Measurements from ENCODE around the gene GNA15. TPM values are rescaled to one million over a fixed set of nuclear protein-coding genes. Genes with fewer than 3 reads are reported as not detected.

The GNA15 gene
- total RNA-seq, 4 donors from 2014 or later, result 1.2 to 7.2 (median 2.9) TPM

GRCh38 chr19:3131168-3131567 is 4.7 kb upstream of the GNA15 start:
- Histone ChIP-seq H3K27me3 (no peaks in the 10 kb centered on the region), H3K4me1 (no peaks in the 10 kb centered on the region), H3K4me3 (no peak overlapping the region), H3K9me3 (no peaks in the 10 kb centered on the region), H3K36me3 (no peaks in the 10 kb centered on the region), H3K27ac (no peak overlapping the region)
- no peak for TF ChIP-seq POLR2A (IDR thresholded peaks at IDR 0.05)
- TF ChIP-seq, protein P1, sequence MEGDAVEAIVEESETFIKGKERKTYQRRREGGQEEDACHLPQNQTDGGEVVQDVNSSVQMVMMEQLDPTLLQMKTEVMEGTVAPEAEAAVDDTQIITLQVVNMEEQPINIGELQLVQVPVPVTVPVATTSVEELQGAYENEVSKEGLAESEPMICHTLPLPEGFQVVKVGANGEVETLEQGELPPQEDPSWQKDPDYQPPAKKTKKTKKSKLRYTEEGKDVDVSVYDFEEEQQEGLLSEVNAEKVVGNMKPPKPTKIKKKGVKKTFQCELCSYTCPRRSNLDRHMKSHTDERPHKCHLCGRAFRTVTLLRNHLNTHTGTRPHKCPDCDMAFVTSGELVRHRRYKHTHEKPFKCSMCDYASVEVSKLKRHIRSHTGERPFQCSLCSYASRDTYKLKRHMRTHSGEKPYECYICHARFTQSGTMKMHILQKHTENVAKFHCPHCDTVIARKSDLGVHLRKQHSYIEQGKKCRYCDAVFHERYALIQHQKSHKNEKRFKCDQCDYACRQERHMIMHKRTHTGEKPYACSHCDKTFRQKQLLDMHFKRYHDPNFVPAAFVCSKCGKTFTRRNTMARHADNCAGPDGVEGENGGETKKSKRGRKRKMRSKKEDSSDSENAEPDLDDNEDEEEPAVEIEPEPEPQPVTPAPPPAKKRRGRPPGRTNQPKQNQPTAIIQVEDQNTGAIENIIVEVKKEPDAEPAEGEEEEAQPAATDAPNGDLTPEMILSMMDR (IDR thresholded peaks at IDR 0.05), result no peak
- DNase-seq, result no peak
- intact Hi-C loops (cut with DNase I; ENCODE audit: low total_unique reads), result no loop called here

- intact Hi-C loops (cut with DNase I; ENCODE audit: low total_unique reads), result no loop called here
- no peak overlapping the region for H3K4me3 ChIP-seq
- no peaks in the 10 kb centered on the region for H3K36me3 ChIP-seq
- no peaks in the 10 kb centered on the region for H3K27me3 ChIP-seq
- TF ChIP-seq, protein P1 (IDR thresholded peaks at IDR 0.05), result no peak
- TF ChIP-seq POLR2A (IDR thresholded peaks at IDR 0.05), result no peak
- peak overlapping the region in 1 of 2 donors; percentile 24 for H3K27ac ChIP-seq
- DNase-seq, result no peak
- no peaks in the 10 kb centered on the region for H3K9me3 ChIP-seq
- peaks cover 0 to 5% of the 10 kb centered on the region in 2 donors for H3K4me1 ChIP-seq
Measured at GRCh38 chr19:3132971-3133792, 2.7 kb upstream of the GNA15 start.

DNA sequence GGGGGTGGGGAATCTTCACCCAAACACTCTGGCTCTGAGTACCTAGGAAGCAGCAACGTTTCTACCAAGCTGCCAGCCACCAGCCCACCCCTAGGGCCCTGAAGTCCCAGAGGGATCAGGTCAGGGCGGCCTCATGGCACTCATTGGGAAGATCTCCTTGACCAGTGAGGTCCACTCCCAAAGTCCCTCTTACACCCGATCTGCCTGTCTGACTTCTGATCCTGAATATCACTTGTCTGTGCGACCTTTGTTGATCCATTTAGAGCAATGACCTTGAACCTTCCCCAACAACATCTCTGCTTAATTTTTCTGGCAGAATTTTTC is 2.1 kb upstream of the GNA15 start:
- intact Hi-C loops (cut with DNase I; ENCODE audit: low total_unique reads), result no loop called here
- TF ChIP-seq, protein P1 (IDR thresholded peaks at IDR 0.05), result no peak
- TF ChIP-seq POLR2A (IDR thresholded peaks at IDR 0.05), result no peak
- Histone ChIP-seq H3K27me3 (no peaks in the 10 kb centered on the region), H3K27ac (no peak overlapping the region), H3K9me3 (no peaks in the 10 kb centered on the region), H3K4me1 (peaks cover 0 to 5% of the 10 kb centered on the region in 2 donors), H3K4me3 (no peak overlapping the region), H3K36me3 (no peaks in the 10 kb centered on the region)
- DNase-seq, result no peak

GRCh38 chr19:3136684-3137055 is 837 bp downstream of the GNA15 start:
- Histone ChIP-seq H3K4me1 (peaks cover 0 to 5% of the 10 kb centered on the region in 2 donors), H3K9me3 (no peaks in the 10 kb centered on the region), H3K4me3 (no peak overlapping the region), H3K27ac (peak overlapping the region; percentile 30 to 53), H3K27me3 (no peaks in the 10 kb centered on the region), H3K36me3 (no peaks in the 10 kb centered on the region)
- DNase-seq, result no peak
- intact Hi-C loops (cut with DNase I; ENCODE audit: low total_unique reads), result no loop called here
- TF ChIP-seq, protein P1 (IDR thresholded peaks at IDR 0.05), result no peak
- no peak for TF ChIP-seq POLR2A (IDR thresholded peaks at IDR 0.05)

DNA sequence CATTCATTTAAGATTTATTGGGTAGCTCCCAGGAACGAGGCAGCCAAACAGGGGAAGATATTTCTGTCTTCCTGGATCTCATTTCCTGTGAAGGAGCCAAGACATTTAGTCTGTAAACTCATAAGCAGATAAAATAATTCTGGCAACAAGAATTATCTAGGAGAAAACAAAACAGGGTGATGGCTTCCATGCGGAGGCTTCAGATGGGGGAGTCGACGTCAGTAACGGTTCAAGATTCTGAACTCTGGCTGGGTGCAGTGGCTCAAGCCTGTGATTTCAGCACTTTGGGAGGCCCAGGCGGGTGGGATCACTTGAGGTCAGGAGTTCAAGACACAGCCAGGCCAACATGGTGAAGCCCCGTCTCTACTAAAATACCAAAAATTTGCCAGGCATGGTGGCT is 1.3 kb downstream of the GNA15 start:
- Histone ChIP-seq H3K4me1 (peaks cover 0 to 5% of the 10 kb centered on the region in 2 donors), H3K9me3 (no peaks in the 10 kb centered on the region), H3K36me3 (no peaks in the 10 kb centered on the region), H3K27ac (peak overlapping the region; percentile 30 to 53), H3K27me3 (no peaks in the 10 kb centered on the region), H3K4me3 (no peak overlapping the region)
- no peak for TF ChIP-seq POLR2A (IDR thresholded peaks at IDR 0.05)
- TF ChIP-seq, protein P1 (IDR thresholded peaks at IDR 0.05), result no peak
- DNase-seq, result peak in 1 of 2 donors; percentile 49
- intact Hi-C loops (cut with DNase I; ENCODE audit: low total_unique reads), result no loop called here
